GM19043 (cell line): ENCODE results near the gene PDK2.

Experiments
- ATAC-seq: cut with Tn5 transposase; IDR thresholded peaks from one replicate; pipeline ENCODE4 v1.9.1; 2021; ENCODE audit warnings: low read depth; ENCODE audit not compliant: unreplicated experiment

PDK2 gene

GRCh38 chr17:50076591-50077235 lies 18.4 kb upstream of the PDK2 start:
- ATAC-seq = no peak

- ATAC-seq = no peak
Measured at GRCh38 chr17:50078430-50078829, 16.7 kb upstream of the PDK2 start.

GRCh38 chr17:50079334-50080095 lies 15.6 kb upstream of the PDK2 start:
- ATAC-seq = no peak

GRCh38 chr17:50080096-50080480 lies 15.1 kb upstream of the PDK2 start:
- no peak for ATAC-seq

GRCh38 chr17:50080827-50081226 lies 14.3 kb upstream of the PDK2 start:
- ATAC-seq = no peak

GRCh38 chr17:50081757-50082156 lies 13.4 kb upstream of the PDK2 start:
- no peak for ATAC-seq

- ATAC-seq = no peak
Measured at GRCh38 chr17:50087246-50087911, 7.8 kb upstream of the PDK2 start.

GRCh38 chr17:50087912-50088405 lies 7.2 kb upstream of the PDK2 start:
- no peak for ATAC-seq

GRCh38 chr17:50088952-50089825 lies 6.0 kb upstream of the PDK2 start:
- no peak for ATAC-seq

- ATAC-seq = no peak
Measured at GRCh38 chr17:50090071-50090470, 5.1 kb upstream of the PDK2 start.

GRCh38 chr17:50090971-50091917 lies 3.9 kb upstream of the PDK2 start:
- no peak for ATAC-seq

GRCh38 chr17:50091918-50092285 lies 3.2 kb upstream of the PDK2 start:
- no peak for ATAC-seq

GRCh38 chr17:50093246-50093645 lies 1.9 kb upstream of the PDK2 start:
- ATAC-seq = no peak

- ATAC-seq = no peak
Measured at GRCh38 chr17:50093807-50094206, 1.3 kb upstream of the PDK2 start.

GRCh38 chr17:50094243-50094752 lies 853 bp upstream of the PDK2 start:
- ATAC-seq = no peak

- no peak for ATAC-seq
Measured at GRCh38 chr17:50095626-50096037, 481 bp downstream of the PDK2 start.

- ATAC-seq = no peak
Measured at GRCh38 chr17:50096092-50096491, 941 bp downstream of the PDK2 start.

GRCh38 chr17:50096758-50097157 lies 1.6 kb downstream of the PDK2 start:
- no peak for ATAC-seq

- ATAC-seq = no peak
Measured at GRCh38 chr17:50097455-50097854, 2.3 kb downstream of the PDK2 start.
